ENCODE measurements around the gene CCDC171.

- TF ChIP-seq CTCF (IDR thresholded peaks at IDR 0.05) (no peak), POLR2A (IDR thresholded peaks at IDR 0.05) (no peak)
These were observed 144.1 kb downstream of the CCDC171 start for GRCh38 chr9:15696979-15697378.
